DMS153 (cell line): ENCODE data around the gene CACFD1.
A peak's percentile ranks its signal among the peaks of the same experiment; 100 is the strongest.

Experiments
- DNase-seq: peaks from one replicate; lab custom pipeline; 2025; lab: John Stamatoyannopoulos, UW

Gene CACFD1

GRCh38 chr9:133518200-133518599, 58.4 kb downstream of the CACFD1 start:
- DNase-seq, result peak; percentile 60

DNA sequence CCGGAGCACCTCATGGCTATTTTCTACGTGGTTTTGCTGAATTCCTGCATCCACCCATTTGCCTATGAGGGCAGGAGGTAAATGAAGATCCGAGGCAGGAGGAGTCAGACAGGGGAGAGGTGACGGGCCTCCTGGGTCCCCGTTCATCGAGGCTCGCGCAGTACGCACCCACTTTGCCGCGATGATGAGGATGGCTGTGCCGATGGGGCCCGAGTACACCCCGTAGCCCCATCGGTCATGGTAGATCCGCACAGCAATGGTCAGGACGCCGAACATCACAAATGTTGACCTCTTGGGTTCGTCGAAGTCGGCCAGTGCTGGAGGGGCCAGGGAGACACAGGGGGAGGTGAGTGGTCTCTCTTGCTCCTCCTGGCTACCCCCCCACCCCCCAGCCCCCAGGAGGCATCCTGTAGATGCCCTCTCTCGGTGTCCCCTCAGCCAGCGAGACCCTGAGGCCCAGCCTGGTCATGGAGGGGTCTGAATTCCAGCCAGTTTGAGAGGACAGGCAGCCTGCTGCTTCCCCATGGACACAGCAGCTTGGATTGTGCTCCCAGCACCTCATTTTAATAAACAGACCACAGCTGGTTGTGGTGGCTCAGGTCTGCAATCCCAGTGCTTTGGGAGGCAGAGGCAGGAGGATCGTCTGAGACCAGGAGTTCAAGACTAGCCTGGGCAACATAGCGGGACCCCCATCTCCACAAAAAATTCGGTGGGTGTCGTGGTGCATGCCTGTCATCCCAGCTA, 59.1 kb downstream of the CACFD1 start:
- no peak for DNase-seq

GRCh38 chr9:133519693-133520092, 59.9 kb downstream of the CACFD1 start:
- no peak for DNase-seq

DNA sequence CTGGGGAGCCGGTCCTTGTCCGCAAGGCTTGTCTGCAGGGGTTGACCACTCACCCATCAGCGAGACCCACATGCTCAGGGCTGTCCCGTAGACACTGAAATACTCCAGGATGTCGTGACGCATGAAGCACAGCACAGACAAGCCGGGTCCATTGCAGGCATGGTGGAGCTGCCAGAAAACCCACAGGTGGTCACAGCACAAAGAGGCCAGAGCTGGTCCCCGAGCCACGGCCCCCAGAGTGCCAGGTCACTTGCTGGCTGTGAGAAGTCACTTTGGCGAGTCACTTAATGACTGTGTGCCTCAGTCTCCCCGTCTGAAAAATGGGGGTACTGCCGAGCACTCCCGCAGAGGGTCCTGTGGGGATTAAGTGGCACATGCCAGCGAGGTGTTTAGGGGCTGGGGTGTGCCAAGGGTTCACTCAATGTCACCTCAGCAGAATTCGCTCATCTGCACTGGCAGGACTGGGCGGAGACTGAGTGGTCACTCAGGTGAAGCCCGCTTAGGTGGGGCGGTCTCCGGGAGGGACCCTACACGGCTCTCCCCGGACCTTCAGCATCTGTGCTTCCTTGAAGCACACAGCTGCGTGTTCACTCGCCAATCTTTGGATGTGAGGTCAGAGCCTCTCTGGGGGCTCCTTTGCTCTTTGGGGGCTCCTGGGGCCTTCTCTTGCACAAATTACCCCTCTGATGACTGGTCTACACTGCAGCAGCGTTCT, 60.5 kb downstream of the CACFD1 start:
- no peak for DNase-seq
